Subcutaneous adipose tissue (tissue), 4 donors: ENCODE results near the gene FLT1. TPM values are rescaled to one million over a fixed set of nuclear protein-coding genes. Genes with fewer than 3 reads are reported as not detected.

Experiments used
- CTCF ChIP-seq: fragments of 450-650 bp; IDR thresholded peaks from one replicate; pipeline ENCODE4 v1.5.1; 2016; ENCODE audit warnings: low read depth, mild to moderate bottlenecking, control low read depth, antibody characterized with exemption, moderate library complexity
- total RNA-seq, 4 donors: library from RNA; depleted of rRNA; stranded (reverse); fragments of >200 nt; gene quantifications; one replicate each; pipeline ENCODE4 v1.1.0, GENCODE V29; 2016

The FLT1 gene
- total RNA-seq, 4 donors from 2014 or later = 29.9 to 89.5 (median 69.6) TPM

DNA sequence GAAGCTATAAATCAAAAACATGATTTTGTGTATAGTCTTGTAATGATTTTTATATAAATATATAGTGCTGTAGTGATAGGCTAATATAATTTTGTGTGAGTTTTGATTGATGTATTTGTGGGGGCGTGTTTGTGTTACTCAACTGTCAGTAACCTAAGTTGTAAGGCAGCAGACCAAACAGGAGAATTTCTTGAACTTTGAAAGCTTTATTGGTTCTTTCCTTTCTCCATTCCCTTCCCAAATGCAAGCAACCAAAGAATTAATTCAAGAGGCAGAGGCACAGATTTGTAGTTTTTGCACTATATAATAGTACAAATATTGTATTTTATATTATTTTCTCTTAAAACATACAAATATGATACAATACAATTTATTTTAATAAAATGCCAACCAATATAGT lies 109.6 kb downstream of the FLT1 start:
- TF ChIP-seq CTCF = no peak

DNA sequence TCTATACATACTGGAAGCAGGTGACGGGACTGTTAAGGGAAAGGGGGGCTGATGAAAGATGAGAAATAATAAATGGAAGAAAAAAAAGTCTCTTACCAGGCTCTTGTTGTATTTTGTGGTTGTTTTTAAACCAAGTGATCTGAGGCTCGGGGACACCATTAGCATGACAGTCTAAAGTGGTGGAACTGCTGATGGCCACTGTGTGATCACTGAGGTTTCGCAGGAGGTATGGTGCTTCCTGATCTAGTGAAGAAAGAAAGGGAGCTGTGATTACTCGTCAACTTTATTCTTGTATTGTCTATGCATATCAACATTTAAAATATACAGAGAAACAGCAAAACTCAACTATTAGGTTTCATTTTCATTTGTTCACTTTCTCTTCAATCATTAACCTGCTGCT lies 110.1 kb downstream of the FLT1 start:
- no peak for TF ChIP-seq CTCF

GRCh38 chr13:28380319-28380718 lies 114.6 kb downstream of the FLT1 start:
- no peak for TF ChIP-seq CTCF

DNA sequence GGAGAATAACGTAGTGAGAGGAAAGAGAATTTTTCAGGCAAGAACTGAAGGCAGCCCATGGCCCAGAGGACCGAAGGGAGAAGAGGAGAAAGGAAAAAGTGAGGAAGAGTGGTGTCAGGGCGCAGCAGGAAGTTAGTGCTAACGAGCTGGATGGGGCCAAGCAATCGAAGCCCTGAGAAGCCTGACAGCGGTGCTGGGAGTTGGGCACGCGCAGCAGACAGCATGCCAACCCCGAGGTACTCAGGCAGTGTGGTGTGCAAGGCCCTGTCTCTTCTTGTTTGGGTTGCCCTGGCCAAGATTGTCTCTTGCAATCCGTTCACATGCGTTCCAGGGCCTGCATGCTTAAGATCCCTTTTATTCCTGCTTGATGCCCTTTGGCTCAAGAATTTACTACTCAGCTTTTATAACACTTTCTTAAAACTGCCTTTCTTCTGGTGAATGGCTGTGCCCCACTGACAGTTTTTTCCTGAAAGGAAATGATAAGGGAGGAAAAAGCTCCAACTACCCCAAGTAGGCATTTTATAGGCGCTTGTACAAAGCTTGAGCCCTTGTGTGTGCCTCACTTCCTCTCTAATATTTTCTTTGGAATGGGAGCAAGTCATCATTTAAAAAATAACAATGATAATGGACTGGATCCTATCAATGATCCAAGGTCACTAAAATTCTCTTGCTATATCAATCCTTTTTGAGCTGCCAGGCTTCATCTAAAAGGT lies 115.4 kb downstream of the FLT1 start:
- TF ChIP-seq CTCF = no peak

DNA sequence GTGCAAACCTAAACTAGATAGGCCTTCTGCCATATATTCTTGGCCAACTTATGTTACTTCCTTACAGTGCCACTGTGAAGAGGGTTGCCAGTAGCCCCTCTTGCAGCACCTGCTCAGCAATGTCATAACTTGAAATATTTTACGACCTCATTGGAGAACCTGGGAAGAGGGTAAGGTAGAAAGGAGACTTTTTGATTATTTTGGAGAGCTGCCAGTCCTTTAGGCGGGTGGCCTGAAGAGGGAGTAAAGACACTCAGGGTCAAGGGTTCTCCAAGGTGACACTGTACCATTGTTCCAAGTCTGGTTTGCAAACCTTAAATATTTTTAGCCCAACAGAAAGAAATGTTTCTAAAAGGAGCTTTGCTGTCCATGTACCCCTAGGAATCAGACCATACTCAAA lies 118.3 kb downstream of the FLT1 start:
- no peak for TF ChIP-seq CTCF

- TF ChIP-seq CTCF = no peak
Observed at GRCh38 chr13:28375250-28375930, 119.5 kb downstream of the FLT1 start.

DNA sequence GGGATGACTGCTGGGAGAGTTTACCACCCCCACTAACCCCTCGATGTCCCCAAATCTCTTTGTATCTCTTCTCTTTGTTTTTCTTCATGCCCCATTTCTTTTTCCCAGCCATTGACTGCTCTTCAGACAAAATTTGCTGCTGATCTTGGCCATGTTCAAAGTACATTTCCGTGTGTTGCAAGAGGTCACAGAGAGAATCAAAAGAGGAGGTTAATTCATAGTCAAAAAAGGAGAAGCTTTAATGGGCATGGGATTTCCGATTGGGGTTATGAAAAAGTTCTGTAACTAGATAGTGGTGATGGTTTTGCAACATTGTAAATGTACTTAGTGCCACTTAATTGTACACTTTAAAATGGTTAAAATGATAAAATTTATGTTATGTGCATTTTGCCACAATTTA lies 121.1 kb downstream of the FLT1 start:
- TF ChIP-seq CTCF = no peak
